Measurements from ENCODE around the gene RNF157. TPM values are rescaled to one million over a fixed set of nuclear protein-coding genes. Genes with fewer than 3 reads are reported as not detected.

Gene RNF157
- polyA plus RNA-seq, 1 experiment, result 1.6 TPM

DNA sequence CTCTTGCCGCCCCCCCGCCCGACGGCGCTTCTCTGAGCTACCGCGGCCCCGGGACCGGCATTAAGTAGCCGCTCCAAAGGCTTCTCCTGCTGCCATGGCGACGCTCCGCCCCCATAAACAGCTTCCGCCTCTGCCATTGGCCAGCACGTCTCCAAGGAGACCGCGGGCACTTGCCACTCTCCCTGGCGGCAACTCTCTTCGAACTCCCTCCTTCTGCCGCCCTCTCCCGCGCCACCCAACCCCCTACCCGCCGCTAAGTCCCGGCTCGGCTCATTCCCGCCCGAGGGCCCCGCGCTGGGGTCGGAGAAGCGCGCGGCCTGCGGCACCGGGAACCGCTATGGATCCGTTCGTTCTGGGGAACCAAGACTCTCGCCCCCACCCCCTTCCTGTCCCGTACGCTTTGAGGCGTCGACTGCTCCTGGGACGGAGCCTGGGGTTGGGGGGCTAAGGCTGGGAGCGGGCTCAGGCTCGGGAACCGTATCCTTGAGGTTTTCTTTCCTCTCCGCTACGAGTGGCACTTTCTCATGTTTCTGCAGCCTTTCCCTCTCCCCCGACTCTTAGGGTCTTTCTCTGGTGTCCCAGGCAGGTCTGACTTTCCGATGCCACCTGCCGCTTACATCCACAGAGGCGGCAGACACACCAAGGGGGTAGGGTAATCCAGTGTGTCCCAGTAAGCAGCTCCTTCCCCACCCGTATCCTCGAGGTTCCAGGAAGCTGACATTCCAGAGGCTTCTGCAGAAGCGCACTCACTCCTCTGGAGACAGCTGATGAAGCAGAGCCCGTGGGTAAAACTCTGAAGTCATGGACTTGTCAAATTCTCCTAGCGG lies 98.9 kb downstream of the RNF157 start, which contains the start of gene FOXJ1:
Gene FOXJ1, minus strand, starts transcription at position 34 of the 827 bp plus-strand sequence. CDS start 850 bp downstream, outside the sequence.
- TF ChIP-seq, protein P1, sequence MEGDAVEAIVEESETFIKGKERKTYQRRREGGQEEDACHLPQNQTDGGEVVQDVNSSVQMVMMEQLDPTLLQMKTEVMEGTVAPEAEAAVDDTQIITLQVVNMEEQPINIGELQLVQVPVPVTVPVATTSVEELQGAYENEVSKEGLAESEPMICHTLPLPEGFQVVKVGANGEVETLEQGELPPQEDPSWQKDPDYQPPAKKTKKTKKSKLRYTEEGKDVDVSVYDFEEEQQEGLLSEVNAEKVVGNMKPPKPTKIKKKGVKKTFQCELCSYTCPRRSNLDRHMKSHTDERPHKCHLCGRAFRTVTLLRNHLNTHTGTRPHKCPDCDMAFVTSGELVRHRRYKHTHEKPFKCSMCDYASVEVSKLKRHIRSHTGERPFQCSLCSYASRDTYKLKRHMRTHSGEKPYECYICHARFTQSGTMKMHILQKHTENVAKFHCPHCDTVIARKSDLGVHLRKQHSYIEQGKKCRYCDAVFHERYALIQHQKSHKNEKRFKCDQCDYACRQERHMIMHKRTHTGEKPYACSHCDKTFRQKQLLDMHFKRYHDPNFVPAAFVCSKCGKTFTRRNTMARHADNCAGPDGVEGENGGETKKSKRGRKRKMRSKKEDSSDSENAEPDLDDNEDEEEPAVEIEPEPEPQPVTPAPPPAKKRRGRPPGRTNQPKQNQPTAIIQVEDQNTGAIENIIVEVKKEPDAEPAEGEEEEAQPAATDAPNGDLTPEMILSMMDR (IDR thresholded peaks at IDR 0.05; ENCODE audit: low read depth, low read length), result no peak
- H3K9me3 ChIP-seq (ENCODE audit: control insufficient read depth, insufficient read depth, low read length), result peaks cover 3% of the 10 kb centered on the region; the same call in 1 of the 2 replicates
- H3K27me3 ChIP-seq (ENCODE audit: control insufficient read depth, insufficient read depth, low read length), result peaks cover 78% of the 10 kb centered on the region
- CTCF ChIA-PET, result interaction anchor here (1.0 to 1.5 kb wide), 3 partner anchors 10 to 138 kb away, joined by 3 to 4 read pairs (median 3); no protein-coding TSS in a partner anchor
- no peak within 1 kb of the TSS for H3K27ac ChIP-seq (ENCODE audit: low read depth, low read length)
- POLR2A ChIA-PET, result interaction anchor here (0.6 kb wide), 1 partner anchor 20 kb away, joined by 7 read pairs; no protein-coding TSS in a partner anchor
- peak within 1 kb of the TSS; percentile 59 for H3K4me3 ChIP-seq (ENCODE audit: low read depth, low read length)
- peak; percentile 43 for DNase-seq (ENCODE audit: low read depth, low spot score)

DNA sequence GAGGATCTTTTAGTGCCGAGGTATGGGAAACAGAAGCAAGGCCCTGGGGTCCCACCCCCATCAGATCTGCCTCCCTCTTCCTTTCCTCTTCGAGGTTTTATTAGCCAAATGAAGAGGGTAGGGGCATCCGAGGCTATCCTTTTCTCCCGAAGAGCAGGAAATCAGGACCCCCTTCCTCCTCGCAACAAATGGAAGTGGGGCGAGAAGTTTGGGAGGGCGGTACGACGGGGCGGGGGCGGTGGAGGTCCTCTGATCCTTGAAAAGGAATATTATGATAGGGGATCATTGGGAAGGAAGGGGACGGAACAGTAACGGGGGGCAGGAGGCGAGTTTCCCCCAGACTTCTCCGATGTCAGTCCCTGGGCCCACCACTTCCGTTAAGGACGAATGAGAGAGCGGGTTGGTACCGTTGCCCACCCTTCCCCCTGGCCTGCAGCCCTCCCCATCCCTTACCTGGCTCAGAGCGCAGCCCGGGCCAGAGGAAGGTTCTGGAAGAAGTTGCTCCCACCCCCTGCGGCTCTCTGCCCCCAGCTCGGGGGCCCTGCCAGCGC lies 99.6 kb downstream of the RNF157 start:
- ChIA-PET POLR2A (interaction anchor here (0.6 kb wide), 1 partner anchor 19 kb away, joined by 7 read pairs; no protein-coding TSS in a partner anchor), CTCF (interaction anchor here (1.0 kb wide), 1 partner anchor 138 kb away, joined by 3 read pairs; no protein-coding TSS in a partner anchor)
- TF ChIP-seq, protein P1 (IDR thresholded peaks at IDR 0.05; ENCODE audit: low read depth, low read length), result no peak
- H3K27ac ChIP-seq (ENCODE audit: low read depth, low read length), result no peak overlapping the region
- peak overlapping the region; percentile 59 for H3K4me3 ChIP-seq (ENCODE audit: low read depth, low read length)
- H3K27me3 ChIP-seq (ENCODE audit: control insufficient read depth, insufficient read depth, low read length), result peaks cover 82% of the 10 kb centered on the region
- no peak for DNase-seq (ENCODE audit: low read depth, low spot score)
- H3K9me3 ChIP-seq (ENCODE audit: control insufficient read depth, insufficient read depth, low read length), result peaks cover 3% of the 10 kb centered on the region; the same call in 1 of the 2 replicates

DNA sequence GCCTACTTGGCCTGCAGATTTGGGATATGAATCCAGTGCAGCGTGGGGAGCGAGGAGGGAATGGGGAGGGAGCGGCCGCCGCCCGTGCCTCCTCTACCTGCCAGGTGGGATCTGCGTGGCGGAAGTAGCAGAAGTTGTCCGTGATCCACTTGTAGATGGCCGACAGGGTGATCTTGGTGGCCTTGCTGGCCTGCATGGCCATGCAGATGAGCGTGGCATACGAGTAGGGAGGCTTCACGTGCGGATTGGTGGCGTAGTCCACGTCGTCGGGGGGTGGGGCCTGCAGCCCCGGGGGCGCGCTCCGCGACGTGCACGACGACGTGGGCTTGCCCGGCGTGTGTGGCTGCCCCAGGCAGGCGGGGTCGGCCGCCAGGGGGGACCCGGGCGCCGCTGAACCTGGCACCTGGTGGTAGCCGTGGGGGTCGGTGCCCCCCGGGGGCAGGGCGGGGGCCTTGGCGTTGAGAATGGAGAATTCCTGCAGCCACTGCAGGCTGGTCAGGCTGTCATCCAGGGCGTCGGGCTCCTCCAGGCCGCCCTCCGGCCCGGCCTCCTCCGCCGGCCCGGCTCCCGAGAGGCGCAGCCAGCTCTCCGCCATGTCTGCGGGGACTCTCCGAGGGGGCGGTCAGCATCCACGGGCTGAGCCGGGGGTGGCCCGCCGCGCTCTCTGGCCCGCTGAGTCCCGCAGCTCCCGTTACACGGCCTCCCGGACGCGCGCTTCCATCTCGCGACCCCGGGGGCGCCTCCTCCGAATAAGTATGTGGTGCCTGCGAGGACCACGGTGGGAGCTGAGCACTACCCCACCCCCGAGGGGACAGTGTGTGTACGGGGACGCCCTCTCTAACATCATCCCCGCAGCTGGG lies 100.3 kb downstream of the RNF157 start:
- CTCF ChIA-PET, result no interaction called here
- H3K4me3 ChIP-seq (ENCODE audit: low read depth, low read length), result no peak overlapping the region

DNA sequence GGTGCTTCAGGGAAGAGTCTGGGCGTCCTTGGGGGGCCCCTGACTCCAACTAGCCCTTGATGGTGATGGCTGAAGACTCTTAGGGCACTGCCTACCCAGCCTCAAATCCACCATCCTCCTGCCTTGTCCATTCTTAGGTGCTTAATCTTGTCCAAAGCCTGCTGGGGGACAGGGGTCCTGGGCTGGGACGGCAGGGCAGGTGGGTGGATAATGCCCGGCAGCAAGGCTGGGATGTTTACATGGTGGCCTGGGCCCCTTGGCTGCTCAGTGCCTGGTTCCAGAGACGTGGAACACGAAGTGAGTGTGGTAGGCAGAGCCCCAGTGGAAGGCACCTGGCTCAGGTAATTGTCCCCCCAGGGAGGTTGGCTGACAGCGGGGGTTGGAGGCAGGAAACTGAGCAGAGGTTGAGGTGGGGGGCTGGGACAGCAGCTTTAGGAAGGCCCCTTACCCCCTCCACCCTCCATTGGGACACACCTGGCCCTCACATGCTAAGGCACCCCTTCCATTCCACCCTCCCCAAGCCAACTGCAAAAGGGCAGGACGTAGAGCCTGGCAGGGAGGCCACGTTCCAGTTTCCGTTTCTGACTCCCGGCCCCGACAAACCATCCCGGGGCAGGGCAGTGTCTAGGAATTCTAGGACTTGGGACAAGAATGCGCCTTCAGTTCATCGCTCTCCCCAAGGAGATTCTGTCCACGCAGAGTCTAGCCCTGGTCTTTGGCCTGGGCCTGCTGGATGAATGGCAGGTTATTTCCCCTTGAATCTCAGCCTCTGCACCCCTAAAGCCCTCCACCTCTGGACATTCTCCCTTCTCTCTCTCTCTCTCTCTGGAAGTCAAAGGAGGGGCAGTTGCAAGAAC lies 101.2 kb downstream of the RNF157 start:
- ChIA-PET CTCF (interaction anchor here (0.9 kb wide), 1 partner anchor 141 kb away, joined by 3 read pairs; no protein-coding TSS in a partner anchor), POLR2A (no interaction called here)
- Histone ChIP-seq H3K4me3 (ENCODE audit: low read depth, low read length) (no peak overlapping the region), H3K27ac (ENCODE audit: low read depth, low read length) (no peak overlapping the region), H3K9me3 (ENCODE audit: control insufficient read depth, insufficient read depth, low read length) (peaks cover 3% of the 10 kb centered on the region; the same call in 1 of the 2 replicates), H3K27me3 (ENCODE audit: control insufficient read depth, insufficient read depth, low read length) (peaks cover 95% of the 10 kb centered on the region)
- TF ChIP-seq, protein P1 (IDR thresholded peaks at IDR 0.05; ENCODE audit: low read depth, low read length), result no peak
- DNase-seq (ENCODE audit: low read depth, low spot score), result no peak

More for the DNA sequence above, 100.3 kb downstream of the RNF157 start:
- POLR2A ChIA-PET, result interaction anchor here (0.5 kb wide), 1 partner anchor 285 kb away, joined by 4 read pairs; the partner anchor contains the start of gene WBP2
- Histone ChIP-seq H3K9me3 (ENCODE audit: control insufficient read depth, insufficient read depth, low read length) (peaks cover 3% of the 10 kb centered on the region; the same call in 1 of the 2 replicates), H3K27me3 (ENCODE audit: control insufficient read depth, insufficient read depth, low read length) (peaks cover 86% of the 10 kb centered on the region), H3K27ac (ENCODE audit: low read depth, low read length) (no peak overlapping the region)
- DNase-seq (ENCODE audit: low read depth, low spot score), result no peak
- TF ChIP-seq, protein P1 (IDR thresholded peaks at IDR 0.05; ENCODE audit: low read depth, low read length), result no peak
